ENCODE measurements around the gene PDZRN4.

PDZRN4 gene

GRCh38 chr12:41213648-41214047 is 25.5 kb downstream of the PDZRN4 start:
- Histone ChIP-seq H3K9me3 (ENCODE audit: insufficient read depth, low read length) (no peaks in the 10 kb centered on the region), H3K27me3 (ENCODE audit: insufficient read depth, insufficient read length) (no peaks in the 10 kb centered on the region), H3K4me1 (ENCODE audit: insufficient read depth, insufficient read length) (no peaks in the 10 kb centered on the region), H3K9ac (ENCODE audit: insufficient read length, low read depth) (no peak overlapping the region), H3K4me3 (ENCODE audit: insufficient read length, low read depth) (no peak overlapping the region), H3K36me3 (ENCODE audit: insufficient read depth, insufficient read length, low read length) (no peaks in the 10 kb centered on the region)
- TF ChIP-seq YY1 (IDR thresholded peaks at IDR 0.05; ENCODE audit: insufficient read depth, insufficient read length) (no peak), SUZ12 (IDR thresholded peaks at IDR 0.05; ENCODE audit: extremely low read depth, insufficient read depth, insufficient read length) (no peak), ZNF274 (IDR thresholded peaks at IDR 0.05; ENCODE audit: low read depth, low read length) (no peak)
- no peak for DNase-seq (ENCODE audit: low read depth, low spot score)

GRCh38 chr12:41217727-41218126 is 29.6 kb downstream of the PDZRN4 start:
- Histone ChIP-seq H3K4me1 (ENCODE audit: insufficient read depth, insufficient read length) (no peaks in the 10 kb centered on the region), H3K9ac (ENCODE audit: insufficient read length, low read depth) (no peak overlapping the region), H3K36me3 (ENCODE audit: insufficient read depth, insufficient read length, low read length) (no peaks in the 10 kb centered on the region), H3K4me3 (ENCODE audit: insufficient read length, low read depth) (no peak overlapping the region), H3K9me3 (ENCODE audit: insufficient read depth, low read length) (no peaks in the 10 kb centered on the region), H3K27me3 (ENCODE audit: insufficient read depth, insufficient read length) (no peaks in the 10 kb centered on the region)
- TF ChIP-seq SUZ12 (IDR thresholded peaks at IDR 0.05; ENCODE audit: extremely low read depth, insufficient read depth, insufficient read length) = no peak
- TF ChIP-seq YY1 (IDR thresholded peaks at IDR 0.05; ENCODE audit: insufficient read depth, insufficient read length) = no peak
- no peak for TF ChIP-seq ZNF274 (IDR thresholded peaks at IDR 0.05; ENCODE audit: low read depth, low read length)
- no peak for DNase-seq (ENCODE audit: low read depth, low spot score)

DNA sequence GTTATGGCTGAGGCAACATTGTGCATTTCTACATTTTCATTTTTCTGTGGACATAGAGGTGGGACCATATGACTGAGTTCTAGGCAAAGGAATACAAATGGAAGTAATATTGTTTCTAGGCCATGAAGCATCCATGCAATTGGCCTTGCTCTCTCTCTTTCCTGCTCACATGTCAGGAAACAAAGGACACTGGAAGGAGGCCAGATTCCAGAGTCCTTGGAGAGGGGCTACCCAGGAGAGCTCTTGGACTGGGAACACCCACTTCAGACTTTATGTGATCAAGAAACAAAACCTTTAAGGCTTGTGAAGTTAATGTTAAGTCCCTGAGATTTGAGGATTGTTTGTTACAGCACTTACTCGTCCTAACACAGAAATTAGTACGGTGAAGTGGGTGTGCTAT is 32.8 kb downstream of the PDZRN4 start:
- no peaks in the 10 kb centered on the region for H3K36me3 ChIP-seq (ENCODE audit: insufficient read depth, insufficient read length, low read length)
- H3K4me3 ChIP-seq (ENCODE audit: insufficient read length, low read depth) = no peak overlapping the region
- DNase-seq (ENCODE audit: low read depth, low spot score) = no peak
- no peaks in the 10 kb centered on the region for H3K27me3 ChIP-seq (ENCODE audit: insufficient read depth, insufficient read length)
- no peak overlapping the region for H3K9ac ChIP-seq (ENCODE audit: insufficient read length, low read depth)
- H3K4me1 ChIP-seq (ENCODE audit: insufficient read depth, insufficient read length) = no peaks in the 10 kb centered on the region
- no peak for TF ChIP-seq YY1 (IDR thresholded peaks at IDR 0.05; ENCODE audit: insufficient read depth, insufficient read length)
- TF ChIP-seq ZNF274 (IDR thresholded peaks at IDR 0.05; ENCODE audit: low read depth, low read length) = no peak
- no peak for TF ChIP-seq SUZ12 (IDR thresholded peaks at IDR 0.05; ENCODE audit: extremely low read depth, insufficient read depth, insufficient read length)
- H3K9me3 ChIP-seq (ENCODE audit: insufficient read depth, low read length) = no peaks in the 10 kb centered on the region

- no peak for TF ChIP-seq ZNF274 (IDR thresholded peaks at IDR 0.05; ENCODE audit: low read depth, low read length)
- DNase-seq (ENCODE audit: low read depth, low spot score) = no peak
- no peak overlapping the region for H3K4me3 ChIP-seq (ENCODE audit: insufficient read length, low read depth)
These were observed 33.4 kb downstream of the PDZRN4 start for GRCh38 chr12:41221491-41221890.

DNA sequence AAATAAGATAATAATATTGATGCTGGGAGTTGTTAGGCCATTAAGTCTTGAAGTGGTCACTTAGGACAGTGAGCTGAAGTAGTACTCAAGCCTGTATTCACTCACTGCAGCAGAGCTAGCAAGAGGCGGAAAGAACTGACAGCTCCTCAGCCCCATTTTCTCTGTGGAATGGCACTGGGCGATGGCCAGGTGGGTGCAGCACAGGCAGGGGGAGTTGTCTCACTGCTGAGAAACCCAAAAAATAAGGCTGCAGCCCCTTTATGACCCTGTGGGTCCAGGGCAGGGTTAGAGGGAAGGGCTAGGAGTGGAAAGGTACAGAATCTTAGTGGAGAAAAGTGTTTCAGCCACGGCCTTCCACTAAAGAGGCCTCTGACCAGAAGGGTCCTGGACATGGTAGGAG is 35.5 kb downstream of the PDZRN4 start:
- Histone ChIP-seq H3K27me3 (ENCODE audit: insufficient read depth, insufficient read length) (no peaks in the 10 kb centered on the region), H3K36me3 (ENCODE audit: insufficient read depth, insufficient read length, low read length) (no peaks in the 10 kb centered on the region), H3K4me1 (ENCODE audit: insufficient read depth, insufficient read length) (no peaks in the 10 kb centered on the region), H3K9me3 (ENCODE audit: insufficient read depth, low read length) (no peaks in the 10 kb centered on the region), H3K9ac (ENCODE audit: insufficient read length, low read depth) (no peak overlapping the region), H3K4me3 (ENCODE audit: insufficient read length, low read depth) (no peak overlapping the region)
- TF ChIP-seq SUZ12 (IDR thresholded peaks at IDR 0.05; ENCODE audit: extremely low read depth, insufficient read depth, insufficient read length) (no peak), YY1 (IDR thresholded peaks at IDR 0.05; ENCODE audit: insufficient read depth, insufficient read length) (no peak), ZNF274 (IDR thresholded peaks at IDR 0.05; ENCODE audit: low read depth, low read length) (no peak)
- no peak for DNase-seq (ENCODE audit: low read depth, low spot score)

More at GRCh38 chr12:41221491-41221890, 33.4 kb downstream of the PDZRN4 start:
- Histone ChIP-seq H3K4me1 (ENCODE audit: insufficient read depth, insufficient read length) (no peaks in the 10 kb centered on the region), H3K9ac (ENCODE audit: insufficient read length, low read depth) (no peak overlapping the region), H3K27me3 (ENCODE audit: insufficient read depth, insufficient read length) (no peaks in the 10 kb centered on the region), H3K9me3 (ENCODE audit: insufficient read depth, low read length) (no peaks in the 10 kb centered on the region), H3K36me3 (ENCODE audit: insufficient read depth, insufficient read length, low read length) (no peaks in the 10 kb centered on the region)

GRCh38 chr12:41224066-41224465 is 35.9 kb downstream of the PDZRN4 start:
- no peak for DNase-seq (ENCODE audit: low read depth, low spot score)
- Histone ChIP-seq H3K4me3 (ENCODE audit: insufficient read length, low read depth) (no peak overlapping the region), H3K4me1 (ENCODE audit: insufficient read depth, insufficient read length) (no peaks in the 10 kb centered on the region), H3K27me3 (ENCODE audit: insufficient read depth, insufficient read length) (no peaks in the 10 kb centered on the region), H3K9ac (ENCODE audit: insufficient read length, low read depth) (no peak overlapping the region), H3K9me3 (ENCODE audit: insufficient read depth, low read length) (no peaks in the 10 kb centered on the region), H3K36me3 (ENCODE audit: insufficient read depth, insufficient read length, low read length) (no peaks in the 10 kb centered on the region)
- TF ChIP-seq SUZ12 (IDR thresholded peaks at IDR 0.05; ENCODE audit: extremely low read depth, insufficient read depth, insufficient read length) = no peak
- TF ChIP-seq YY1 (IDR thresholded peaks at IDR 0.05; ENCODE audit: insufficient read depth, insufficient read length) = no peak
- no peak for TF ChIP-seq ZNF274 (IDR thresholded peaks at IDR 0.05; ENCODE audit: low read depth, low read length)

DNA sequence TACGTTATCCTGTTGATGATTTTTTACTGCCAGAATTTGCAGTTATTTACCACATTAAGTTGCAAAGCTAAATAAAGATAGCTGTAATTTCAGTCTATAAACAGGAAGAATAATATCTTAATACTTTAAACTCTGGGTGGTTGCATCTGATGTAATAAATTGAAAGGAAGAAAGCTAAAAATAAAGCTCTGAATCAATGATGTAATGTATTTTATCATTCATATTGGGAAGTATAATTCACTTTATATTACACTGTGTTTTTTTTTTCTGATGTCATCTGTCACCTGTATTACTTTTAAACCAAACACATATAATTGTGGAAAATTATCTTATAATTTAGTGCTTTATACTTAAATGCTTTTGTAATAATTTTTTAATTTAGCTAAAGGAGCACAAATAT is 37.1 kb downstream of the PDZRN4 start:
- H3K4me1 ChIP-seq (ENCODE audit: insufficient read depth, insufficient read length) = no peaks in the 10 kb centered on the region
- H3K27me3 ChIP-seq (ENCODE audit: insufficient read depth, insufficient read length) = no peaks in the 10 kb centered on the region
- no peak for DNase-seq (ENCODE audit: low read depth, low spot score)

More for the DNA sequence above, 37.1 kb downstream of the PDZRN4 start:
- TF ChIP-seq YY1 (IDR thresholded peaks at IDR 0.05; ENCODE audit: insufficient read depth, insufficient read length) (no peak), ZNF274 (IDR thresholded peaks at IDR 0.05; ENCODE audit: low read depth, low read length) (no peak), SUZ12 (IDR thresholded peaks at IDR 0.05; ENCODE audit: extremely low read depth, insufficient read depth, insufficient read length) (no peak)
- no peaks in the 10 kb centered on the region for H3K36me3 ChIP-seq (ENCODE audit: insufficient read depth, insufficient read length, low read length)
- no peak overlapping the region for H3K9ac ChIP-seq (ENCODE audit: insufficient read length, low read depth)
- no peak overlapping the region for H3K4me3 ChIP-seq (ENCODE audit: insufficient read length, low read depth)
- H3K9me3 ChIP-seq (ENCODE audit: insufficient read depth, low read length) = no peaks in the 10 kb centered on the region
